GM23338 (cell line): ENCODE measurements around the gene EGLN3. TPM values are rescaled to one million over a fixed set of nuclear protein-coding genes. Genes with fewer than 3 reads are reported as not detected.

ENCODE experiments used
- CTCF ChIP-seq, 2 experiments: fragments of 200-600 bp in 1 of 2; sonication (generic) in 1 of 2; conservative IDR thresholded peaks; 2 replicates each; pipeline versions ENCODE4 v1.5.1 to v1.6.1; 2016 to 2017; ENCODE audit warnings: antibody characterized with exemption in 2 of 2, low read depth in 2 of 2, mild to moderate bottlenecking in 2 of 2, moderate library complexity in 1 of 2
- ETS1 ChIP-seq: IDR thresholded peaks from 2 replicates; pipeline ENCODE4 v1.6.1; 2016; ENCODE audit warnings: antibody characterized with exemption
- EZH2 ChIP-seq: fragments of 200-600 bp; sonication (generic); IDR thresholded peaks from one replicate; pipeline ENCODE4 v1.8.0; 2017; ENCODE audit warnings: antibody characterized with exemption, mild to moderate bottlenecking, low read depth; ENCODE audit not compliant: unreplicated experiment
- JUNB ChIP-seq: IDR thresholded peaks from one replicate; pipeline ENCODE4 v1.6.1; 2016; ENCODE audit warnings: antibody characterized with exemption; ENCODE audit not compliant: unreplicated experiment
- POLR2AphosphoS5 ChIP-seq: IDR thresholded peaks from 2 replicates; pipeline ENCODE4 v1.6.1; 2016; ENCODE audit warnings: antibody characterized with exemption, low read depth
- STAT1 ChIP-seq: IDR thresholded peaks from one replicate; pipeline ENCODE4 v1.6.1; 2016; ENCODE audit warnings: antibody characterized with exemption; ENCODE audit not compliant: unreplicated experiment
- ZNF331 ChIP-seq: fragments of 250-450 bp; sonication (Bioruptor Pico); IDR thresholded peaks from 2 replicates; pipeline ENCODE4 v1.5.0; 2020; ENCODE audit warnings: low read depth, mild to moderate bottlenecking, moderate library complexity
- ZNF462 ChIP-seq: fragments of 250-450 bp; sonication (Bioruptor Pico); IDR thresholded peaks from 2 replicates; pipeline ENCODE4 v1.5.0; 2020; ENCODE audit warnings: mild to moderate bottlenecking, moderate library complexity
- polyA plus RNA-seq: library from polyadenylated mRNA; unstranded; fragments of >200 nt; fragmentation: Nextera tagmentation; extraction: Ambion mirVana; gene quantifications from 2 replicates; pipeline ENCODE4 v1.2.1, GENCODE V29; 2016
- total RNA-seq: library from RNA; depleted of rRNA; stranded (reverse); fragments of >200 nt; shearing (Covaris generic); gene quantifications from 2 replicates; pipeline ENCODE4 v1.2.3, GENCODE V29; 2014

Gene EGLN3
- total and polyA plus RNA-seq, 2 experiments from 2014 or later, result 26.8 to 42.9 TPM

GRCh38 chr14:33990790-33991189 lies 39.9 kb upstream of the EGLN3 start (continued):
- TF ChIP-seq ZNF462 (CRISPR knock-in tag), result no peak
- TF ChIP-seq EZH2, result no peak
- TF ChIP-seq JUNB, result no peak
- no peak for TF ChIP-seq CTCF (conservative IDR thresholded peaks at IDR 0.05; ENCODE audit: low read depth in 2 of 2)
- TF ChIP-seq ZNF331 (CRISPR knock-in tag), result no peak
- no peak for TF ChIP-seq ETS1
- no peak for TF ChIP-seq STAT1
- TF ChIP-seq POLR2AphosphoS5, result no peak
